OCI-LY7 (cell line): ENCODE results near the gene NACC2. TPM values are rescaled to one million over a fixed set of nuclear protein-coding genes. Genes with fewer than 3 reads are reported as not detected.

Experiments used
- BruUV-seq: library from RNA; stranded (reverse); fragments of 400-500 nt; replicated peaks from 2 replicates; lab custom pipeline; 2021; lab: Mats Ljungman, UMichigan
- CTCF ChIA-PET: fragments of 300-600 bp; sonication (Branson Sonifier 250); formaldehyde crosslinking; loops from one replicate; lab custom pipeline; 2022; ENCODE audit warnings: antibody characterized with exemption; ENCODE audit not compliant: unreplicated experiment; lab: Charles Lee
- POLR2A ChIA-PET: fragments of 300-600 bp; sonication (Branson Sonifier 250); formaldehyde crosslinking; loops from one replicate; lab custom pipeline; 2022; ENCODE audit warnings: antibody characterized with exemption; lab: Charles Lee
- DNase-seq: peaks from one replicate; pipeline ENCODE4 v3.0.0-alpha.2; 2015; ENCODE audit warnings: low spot score
- H2AFZ ChIP-seq: fragments of 200-600 bp; sonication (generic), shearing (Covaris generic); 2 replicates; pipeline ENCODE4 v1.6.1; 2014; ENCODE audit warnings: mild to moderate bottlenecking, antibody characterized with exemption, low read length, moderate library complexity
- H3K27ac ChIP-seq: fragments of 200-600 bp; sonication (generic); 2 replicates; pipeline ENCODE4 v1.5.1; 2014; ENCODE audit warnings: mixed run types, low read depth, mild to moderate bottlenecking, moderate library complexity, low read length, inconsistent platforms; ENCODE audit not compliant: poor library complexity, severe bottlenecking
- H3K36me3 ChIP-seq: fragments of 200-600 bp; sonication (generic); 2 replicates; pipeline ENCODE4 v1.6.1; 2014; ENCODE audit warnings: mild to moderate bottlenecking, antibody characterized with exemption, low read length, moderate library complexity, mixed read lengths; ENCODE audit not compliant: insufficient read depth
- H3K4me1 ChIP-seq: fragments of 200-600 bp; sonication (generic); 2 replicates; pipeline ENCODE4 v1.5.1; 2014; ENCODE audit warnings: mild to moderate bottlenecking, low read length; ENCODE audit not compliant: insufficient read depth, poor library complexity, severe bottlenecking
- H3K4me2 ChIP-seq: fragments of 200-600 bp; sonication (generic); 2 replicates; pipeline ENCODE4 v1.6.1; 2014; ENCODE audit warnings: mild to moderate bottlenecking, low read length
- H3K4me3 ChIP-seq: fragments of 200-600 bp; sonication (generic); 2 replicates; pipeline ENCODE4 v1.5.1; 2014; ENCODE audit warnings: mild to moderate bottlenecking, low read depth, low read length; ENCODE audit not compliant: poor library complexity, severe bottlenecking
- H3K79me2 ChIP-seq: fragments of 200-600 bp; sonication (generic); 2 replicates; pipeline ENCODE4 v1.6.1; 2016; ENCODE audit warnings: low read depth, mild to moderate bottlenecking, low read length, moderate library complexity, mixed read lengths; ENCODE audit not compliant: insufficient read depth
- H3K9me2 ChIP-seq: fragments of 200-600 bp; sonication (generic); 2 replicates; pipeline ENCODE4 v1.6.1; 2016; ENCODE audit warnings: mild to moderate bottlenecking, low read length, mixed read lengths; ENCODE audit not compliant: insufficient read depth
- H3K9me3 ChIP-seq: fragments of 200-600 bp; sonication (generic); 2 replicates; pipeline ENCODE4 v1.6.1; 2014; ENCODE audit warnings: mild to moderate bottlenecking, mixed run types, low read length, mixed read lengths
- H4K20me1 ChIP-seq: fragments of 200-600 bp; sonication (generic); 2 replicates; pipeline ENCODE4 v1.6.1; 2014; ENCODE audit warnings: mild to moderate bottlenecking, antibody characterized with exemption, low read length, moderate library complexity, mixed read lengths; ENCODE audit not compliant: insufficient read depth
- EZH2phosphoT487 ChIP-seq: fragments of 200-600 bp; sonication (generic); IDR thresholded peaks from 2 replicates; pipeline ENCODE4 v1.6.1; 2018; ENCODE audit warnings: low read depth, borderline replicate concordance, mild to moderate bottlenecking, mixed run types, antibody characterized with exemption, low read length, moderate library complexity, mixed read lengths
- intact Hi-C: fragments of 100-400 bp; cut with micrococcal nuclease; formaldehyde crosslinking; loops from one replicate; pipeline ENCODE4 v1.10.0; 2022; ENCODE audit not compliant: unreplicated experiment
- total RNA-seq, 2 experiments: library from RNA; depleted of rRNA in 1 of 2; stranded (reverse); fragments of >200 nt in 1 of 2; shearing (Covaris generic) in 1 of 2; gene quantifications; 2 replicates each; pipeline ENCODE4 v1.2.3, GENCODE V29; 2014 to 2022
- TF ChIP-seq, protein P1 (sequence below): fragments of 200-600 bp; sonication (generic); conservative IDR thresholded peaks from 2 replicates; pipeline ENCODE4 v1.5.1; 2014; ENCODE audit warnings: mild to moderate bottlenecking, antibody characterized with exemption, low read length, moderate library complexity, mixed read lengths

The NACC2 gene
- total RNA-seq, 2 experiments from 2014 or later = 0.38 to 0.72 TPM

DNA sequence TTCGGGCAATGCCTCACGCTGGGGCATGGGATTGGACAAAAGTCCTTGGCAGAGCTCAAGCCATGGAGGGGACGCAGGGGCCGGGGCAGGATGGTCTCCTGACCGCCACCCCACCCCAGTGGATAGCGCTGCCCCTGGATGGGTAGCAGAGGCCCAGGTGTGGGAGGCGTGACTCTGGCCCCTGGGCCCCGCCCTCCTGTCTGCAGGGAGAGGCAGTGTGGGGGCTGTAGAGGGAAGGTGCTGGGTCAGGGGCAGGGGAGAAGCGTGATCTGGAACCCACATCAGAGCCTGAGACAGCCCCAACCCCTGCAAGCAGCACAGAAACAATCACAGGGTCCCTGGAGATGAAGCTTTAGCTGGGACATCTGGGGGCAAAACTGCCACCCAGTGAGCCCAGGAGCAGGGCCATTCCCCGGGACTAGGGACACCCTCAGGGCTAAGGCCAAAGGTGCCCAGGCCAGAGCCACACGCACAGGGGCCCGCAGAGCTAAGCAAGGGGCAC, 36.2 kb downstream of the NACC2 start:
- BruUV-seq = no TSS peak
- Histone ChIP-seq H3K4me2 (no peak overlapping the region), H3K9me2 (no peaks in the 10 kb centered on the region), H3K27ac (no peak overlapping the region), H4K20me1 (no peaks in the 10 kb centered on the region), H3K9me3 (no peaks in the 10 kb centered on the region), H3K36me3 (no peaks in the 10 kb centered on the region), H3K4me3 (no peak overlapping the region), H3K4me1 (no peaks in the 10 kb centered on the region), H2AFZ (no peak overlapping the region), H3K79me2 (no peaks in the 10 kb centered on the region)
- CTCF ChIA-PET = no interaction called here
- DNase-seq = no peak
- intact Hi-C loops = no loop called here
- POLR2A ChIA-PET = no interaction called here
- TF ChIP-seq, protein P1, sequence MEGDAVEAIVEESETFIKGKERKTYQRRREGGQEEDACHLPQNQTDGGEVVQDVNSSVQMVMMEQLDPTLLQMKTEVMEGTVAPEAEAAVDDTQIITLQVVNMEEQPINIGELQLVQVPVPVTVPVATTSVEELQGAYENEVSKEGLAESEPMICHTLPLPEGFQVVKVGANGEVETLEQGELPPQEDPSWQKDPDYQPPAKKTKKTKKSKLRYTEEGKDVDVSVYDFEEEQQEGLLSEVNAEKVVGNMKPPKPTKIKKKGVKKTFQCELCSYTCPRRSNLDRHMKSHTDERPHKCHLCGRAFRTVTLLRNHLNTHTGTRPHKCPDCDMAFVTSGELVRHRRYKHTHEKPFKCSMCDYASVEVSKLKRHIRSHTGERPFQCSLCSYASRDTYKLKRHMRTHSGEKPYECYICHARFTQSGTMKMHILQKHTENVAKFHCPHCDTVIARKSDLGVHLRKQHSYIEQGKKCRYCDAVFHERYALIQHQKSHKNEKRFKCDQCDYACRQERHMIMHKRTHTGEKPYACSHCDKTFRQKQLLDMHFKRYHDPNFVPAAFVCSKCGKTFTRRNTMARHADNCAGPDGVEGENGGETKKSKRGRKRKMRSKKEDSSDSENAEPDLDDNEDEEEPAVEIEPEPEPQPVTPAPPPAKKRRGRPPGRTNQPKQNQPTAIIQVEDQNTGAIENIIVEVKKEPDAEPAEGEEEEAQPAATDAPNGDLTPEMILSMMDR = no peak
- TF ChIP-seq EZH2phosphoT487 = no peak

DNA sequence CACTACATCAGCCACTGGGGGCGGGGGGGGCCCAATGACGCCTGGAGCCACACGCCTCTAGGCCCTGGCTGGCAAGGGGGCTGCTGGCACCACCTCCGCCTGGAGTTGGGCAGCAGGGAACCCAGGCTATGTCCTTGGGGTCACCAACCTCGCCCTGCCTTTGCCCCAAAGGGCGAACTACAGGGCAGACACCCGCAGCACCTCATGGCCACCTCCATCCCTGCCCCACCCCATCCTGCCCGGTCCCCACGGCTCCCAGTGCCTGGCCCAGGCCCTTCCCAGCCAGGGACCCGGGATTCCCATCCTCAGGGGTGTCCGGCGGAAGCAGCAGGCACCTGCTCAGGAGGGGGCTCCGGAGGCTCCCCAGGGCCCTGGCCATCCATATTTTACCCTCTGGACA, 37.0 kb downstream of the NACC2 start:
- no peak for DNase-seq
- no peaks in the 10 kb centered on the region for H3K36me3 ChIP-seq
- no peaks in the 10 kb centered on the region for H3K79me2 ChIP-seq
- no peak for TF ChIP-seq EZH2phosphoT487
- TF ChIP-seq, protein P1 = no peak
- H3K4me2 ChIP-seq = no peak overlapping the region
- H3K9me2 ChIP-seq = no peaks in the 10 kb centered on the region
- H3K27ac ChIP-seq = no peak overlapping the region
- intact Hi-C loops = no loop called here
- ChIA-PET POLR2A (no interaction called here), CTCF (interaction anchor here (0.7 kb wide), 1 partner anchor 12 kb away, joined by 3 read pairs; no protein-coding TSS in a partner anchor)
- H4K20me1 ChIP-seq = no peaks in the 10 kb centered on the region
- no peaks in the 10 kb centered on the region for H3K9me3 ChIP-seq
- H3K4me3 ChIP-seq = no peak overlapping the region
- no peak overlapping the region for H2AFZ ChIP-seq
- H3K4me1 ChIP-seq = no peaks in the 10 kb centered on the region
- no TSS peak for BruUV-seq

DNA sequence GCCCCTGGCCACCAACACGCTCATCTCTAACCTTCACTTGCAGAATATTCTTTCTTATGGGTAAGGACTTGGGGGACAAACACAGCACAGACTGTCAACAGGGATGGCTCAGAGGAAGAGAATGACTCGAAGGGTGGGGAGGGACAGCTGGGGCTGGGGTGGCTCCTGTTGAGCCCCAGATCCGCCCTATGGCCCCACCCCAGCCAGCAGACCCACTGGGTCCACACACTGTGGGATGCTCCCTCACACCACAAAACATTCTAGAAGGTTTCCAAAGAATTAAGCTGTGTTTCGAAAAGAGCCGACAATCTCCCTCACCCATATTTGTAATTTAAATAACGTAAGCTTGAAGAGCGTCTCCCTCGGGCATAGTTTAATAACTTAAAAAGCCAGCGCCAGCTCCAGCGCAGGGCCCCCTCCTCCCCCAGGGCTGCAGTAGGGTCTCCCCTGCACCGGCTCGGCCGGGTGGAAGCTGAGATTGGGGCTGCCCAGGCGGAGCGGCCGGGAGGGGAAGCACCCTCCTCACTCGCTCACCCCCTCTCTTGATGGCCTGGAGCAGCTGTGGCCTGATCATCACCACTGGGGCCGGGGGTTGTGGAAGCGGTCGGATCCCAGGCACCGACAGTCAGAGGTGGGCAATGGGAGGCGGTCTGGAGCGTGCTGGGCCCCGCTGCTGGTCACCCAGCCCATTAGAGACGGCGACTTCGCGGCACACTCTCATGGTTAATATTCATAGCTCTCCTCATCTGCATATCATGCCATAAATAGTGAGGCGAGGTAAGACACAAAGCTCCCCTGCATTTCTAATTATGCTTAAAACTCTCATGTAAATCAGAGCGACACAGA, 37.6 kb downstream of the NACC2 start:
- no peak overlapping the region for H3K4me3 ChIP-seq
- no peaks in the 10 kb centered on the region for H3K36me3 ChIP-seq
- no peaks in the 10 kb centered on the region for H3K9me2 ChIP-seq
- no peaks in the 10 kb centered on the region for H4K20me1 ChIP-seq
- no peak overlapping the region for H2AFZ ChIP-seq
- BruUV-seq = no TSS peak
- no peak overlapping the region for H3K27ac ChIP-seq
- H3K4me1 ChIP-seq = no peaks in the 10 kb centered on the region
- ChIA-PET POLR2A (no interaction called here), CTCF (interaction anchor here (0.7 kb wide), 1 partner anchor 13 kb away, joined by 3 read pairs; no protein-coding TSS in a partner anchor)
- no peaks in the 10 kb centered on the region for H3K9me3 ChIP-seq
- H3K4me2 ChIP-seq = no peak overlapping the region
- TF ChIP-seq EZH2phosphoT487 = no peak
- TF ChIP-seq, protein P1 = no peak
- no peaks in the 10 kb centered on the region for H3K79me2 ChIP-seq
- no peak for DNase-seq
- intact Hi-C loops = no loop called here
